GM12874 (cell line): ENCODE results near the gene HIGD2A.

Source experiments
- TF ChIP-seq, protein P1 (sequence below): IDR thresholded peaks from 2 replicates; pipeline ENCODE4 v1.5.1; 2011; ENCODE audit warnings: low read depth, mild to moderate bottlenecking, control low read depth, low read length, moderate library complexity; ENCODE audit not compliant: insufficient read depth

HIGD2A gene

GRCh38 chr5:176391479-176391878 is 2.9 kb downstream of the HIGD2A start:
- TF ChIP-seq, protein P1, sequence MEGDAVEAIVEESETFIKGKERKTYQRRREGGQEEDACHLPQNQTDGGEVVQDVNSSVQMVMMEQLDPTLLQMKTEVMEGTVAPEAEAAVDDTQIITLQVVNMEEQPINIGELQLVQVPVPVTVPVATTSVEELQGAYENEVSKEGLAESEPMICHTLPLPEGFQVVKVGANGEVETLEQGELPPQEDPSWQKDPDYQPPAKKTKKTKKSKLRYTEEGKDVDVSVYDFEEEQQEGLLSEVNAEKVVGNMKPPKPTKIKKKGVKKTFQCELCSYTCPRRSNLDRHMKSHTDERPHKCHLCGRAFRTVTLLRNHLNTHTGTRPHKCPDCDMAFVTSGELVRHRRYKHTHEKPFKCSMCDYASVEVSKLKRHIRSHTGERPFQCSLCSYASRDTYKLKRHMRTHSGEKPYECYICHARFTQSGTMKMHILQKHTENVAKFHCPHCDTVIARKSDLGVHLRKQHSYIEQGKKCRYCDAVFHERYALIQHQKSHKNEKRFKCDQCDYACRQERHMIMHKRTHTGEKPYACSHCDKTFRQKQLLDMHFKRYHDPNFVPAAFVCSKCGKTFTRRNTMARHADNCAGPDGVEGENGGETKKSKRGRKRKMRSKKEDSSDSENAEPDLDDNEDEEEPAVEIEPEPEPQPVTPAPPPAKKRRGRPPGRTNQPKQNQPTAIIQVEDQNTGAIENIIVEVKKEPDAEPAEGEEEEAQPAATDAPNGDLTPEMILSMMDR, result no peak

DNA sequence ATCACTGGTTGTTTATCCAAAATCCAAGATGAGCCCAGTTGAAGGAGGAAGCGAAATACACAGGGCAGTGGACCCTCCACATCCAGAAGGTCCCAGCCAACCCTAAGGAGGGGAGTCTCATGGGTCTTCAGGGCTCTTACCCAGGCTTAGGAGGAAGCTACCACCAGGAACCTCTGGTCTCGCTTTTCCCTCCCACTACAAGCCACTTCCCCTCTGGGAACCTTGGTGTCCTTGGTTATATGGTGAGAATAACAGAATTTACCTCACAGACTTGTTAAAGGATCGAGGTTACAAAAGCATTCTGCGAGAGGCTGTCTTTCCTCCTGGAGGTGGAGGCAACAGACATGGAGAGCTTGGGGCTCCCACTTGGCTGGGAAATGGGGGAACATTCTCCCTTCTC is 3.4 kb downstream of the HIGD2A start:
- TF ChIP-seq, protein P1, result no peak

DNA sequence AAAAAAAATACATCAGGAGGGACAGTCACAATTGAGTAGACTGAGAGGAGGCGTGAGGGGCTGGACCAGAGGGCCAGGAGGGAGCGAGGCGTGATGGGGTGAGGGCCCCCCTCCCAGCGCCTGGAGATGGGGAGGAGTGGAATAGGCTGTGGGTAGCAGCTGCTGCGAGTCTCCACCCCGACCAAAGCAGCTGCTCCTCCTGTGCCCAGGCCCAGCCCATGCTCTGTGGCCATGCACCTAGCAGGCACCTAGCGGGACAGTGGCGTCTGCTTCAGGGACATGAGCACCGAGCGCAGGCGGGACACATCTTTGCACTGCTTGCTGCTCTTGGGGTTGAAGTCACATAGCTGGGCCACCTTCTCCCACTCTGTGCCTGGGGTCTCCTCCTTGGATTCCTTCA is 4.0 kb downstream of the HIGD2A start:
- TF ChIP-seq, protein P1, result no peak

DNA sequence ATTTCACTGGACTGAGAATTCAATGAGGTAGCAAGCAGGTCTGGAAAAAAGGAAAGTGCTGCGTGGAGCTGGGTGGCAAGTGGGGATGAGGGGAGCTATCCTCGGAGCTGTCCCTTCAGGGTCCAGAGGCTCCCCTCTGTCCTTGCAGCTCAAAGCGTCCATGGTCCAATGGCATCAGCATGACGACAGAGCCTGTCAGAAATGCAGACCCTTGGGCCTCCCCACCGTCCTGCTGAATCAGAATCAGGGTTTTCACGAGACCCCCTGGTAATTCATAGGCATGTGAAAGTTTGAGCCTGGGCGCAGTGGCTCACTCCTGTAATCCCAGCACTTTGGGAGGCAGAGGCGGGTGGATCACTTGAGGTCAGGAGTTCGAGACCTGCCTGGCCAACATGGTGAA is 5.5 kb downstream of the HIGD2A start:
- TF ChIP-seq, protein P1, result no peak

- TF ChIP-seq, protein P1, result no peak
Measured at GRCh38 chr5:176394881-176395675, 6.5 kb downstream of the HIGD2A start.

- TF ChIP-seq, protein P1, result no peak
Measured at GRCh38 chr5:176396330-176396729, 7.8 kb downstream of the HIGD2A start.

DNA sequence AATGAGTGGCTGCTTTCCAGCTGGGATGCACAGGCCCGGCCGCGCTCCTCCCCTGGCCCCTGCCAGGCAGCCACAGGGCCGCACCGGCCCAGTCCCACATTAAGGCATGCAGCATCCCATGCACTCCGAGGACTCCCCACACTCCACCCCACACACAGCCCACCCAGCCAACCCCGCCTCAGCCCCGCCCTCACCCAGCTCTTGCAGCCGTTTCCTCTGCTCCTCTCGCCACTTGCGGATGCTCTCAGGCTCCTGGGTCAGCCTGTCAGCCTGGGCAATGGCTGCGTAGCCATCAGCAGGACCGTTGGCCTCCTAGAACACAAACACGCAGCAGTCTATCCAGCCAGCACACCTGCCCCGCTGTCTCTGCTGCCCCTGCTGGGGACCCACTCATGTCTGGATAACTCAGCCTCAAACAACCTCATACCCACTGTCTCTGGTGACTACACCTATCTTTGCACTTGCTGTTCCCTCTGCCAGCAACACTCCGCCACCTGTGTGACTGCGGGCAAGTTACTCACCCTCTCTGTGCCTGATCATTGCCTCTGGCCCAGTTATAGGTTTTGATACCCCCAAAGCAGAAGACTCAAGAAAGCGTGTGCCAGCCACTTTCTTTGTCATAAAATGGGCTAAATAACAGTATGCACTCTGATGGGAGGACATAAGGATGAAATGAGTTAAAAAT is 9.3 kb downstream of the HIGD2A start:
- TF ChIP-seq, protein P1, result no peak
